ENCODE results near the gene PMP22.

PMP22 gene

DNA sequence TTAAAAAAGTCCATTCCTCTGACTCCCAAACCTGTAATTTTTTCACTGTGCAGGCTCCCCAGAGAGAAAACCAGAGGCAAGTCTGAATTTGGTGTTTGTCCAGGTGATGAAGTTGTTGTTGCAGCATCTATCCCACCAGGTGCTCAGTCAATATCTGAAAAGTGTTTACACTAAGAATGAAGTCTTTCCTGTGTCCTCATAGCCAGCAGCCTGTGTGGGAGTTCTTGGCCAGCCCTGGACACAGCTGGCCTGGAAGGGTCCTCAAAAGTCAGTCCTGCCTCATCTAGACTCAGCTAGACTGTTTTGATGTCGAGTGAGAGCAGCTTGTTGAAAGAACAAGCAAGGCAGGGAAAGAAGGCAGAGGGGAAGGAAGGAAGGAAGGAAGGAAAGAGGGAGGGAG lies 3.3 kb upstream of the PMP22 start:
- H3K36me3 ChIP-seq (replicated peaks in 1 of 2; ENCODE audit: control insufficient read depth in 2 of 2, insufficient read depth in 2 of 2, low read length in 2 of 2): no peaks in the 10 kb centered on the region
- no peak overlapping the region for H3K14ac ChIP-seq (ENCODE audit: low read length)
- H3K4ac ChIP-seq (ENCODE audit: low read length): no peak overlapping the region
- H3K9me3 ChIP-seq (replicated peaks in 1 of 2; ENCODE audit: control insufficient read depth in 2 of 2, insufficient read depth in 1 of 2, low read depth in 1 of 2, low read length in 2 of 2): no peaks in the 10 kb centered on the region
- no CpG with 5 or more reads among the region's 1 CpG for WGBS, 2 donors (ENCODE audit: extremely low coverage in 2 of 2, insufficient read length in 2 of 2, insufficient replicate concordance in 1 of 2)
- no peak overlapping the region for H3K4me3 ChIP-seq (ENCODE audit: low read length in 2 of 2)
- H3K4me1 ChIP-seq (ENCODE audit: control insufficient read depth in 2 of 2, insufficient read depth in 1 of 2, low read depth in 1 of 2, low read length in 2 of 2): peaks cover 0 to 3% of the 10 kb centered on the region in 2 donors
- H2AK5ac ChIP-seq (ENCODE audit: low read depth, low read length): no peak overlapping the region
- H3K18ac ChIP-seq (ENCODE audit: low read length): no peak overlapping the region
- no peak overlapping the region for H3K23ac ChIP-seq (ENCODE audit: low read depth, low read length, poor library complexity)
- no peak overlapping the region for H2BK5ac ChIP-seq (ENCODE audit: low read length)
- H2BK120ac ChIP-seq (ENCODE audit: low read depth, low read length): no peak overlapping the region
- H2AFZ ChIP-seq (ENCODE audit: low read length): no peak overlapping the region
- no peak overlapping the region for H3K27ac ChIP-seq (replicated peaks; ENCODE audit: low read length)
- H4K91ac ChIP-seq (ENCODE audit: low read depth, low read length, poor library complexity): no peak overlapping the region
- H3K27me3 ChIP-seq (ENCODE audit: control insufficient read depth in 3 of 3, insufficient read depth in 3 of 3, low read depth in 1 of 3, low read length in 3 of 3): peaks cover 0 to 64% (median 7%) of the 10 kb centered on the region in 3 experiments
- no peaks in the 10 kb centered on the region for H3K79me1 ChIP-seq (ENCODE audit: low read depth, low read length)
- H2BK12ac ChIP-seq (ENCODE audit: low read length): no peak overlapping the region
- H2BK15ac ChIP-seq (ENCODE audit: low read length): no peak overlapping the region
- H3K9ac ChIP-seq (ENCODE audit: low read depth, low read length, poor library complexity): no peak overlapping the region
- DNase-seq (ENCODE audit: low spot score): no peak
- no peak overlapping the region for H3K4me2 ChIP-seq (ENCODE audit: insufficient read depth, low read length, poor library complexity, severe bottlenecking)
- H4K8ac ChIP-seq (ENCODE audit: low read depth, low read length): no peak overlapping the region

DNA sequence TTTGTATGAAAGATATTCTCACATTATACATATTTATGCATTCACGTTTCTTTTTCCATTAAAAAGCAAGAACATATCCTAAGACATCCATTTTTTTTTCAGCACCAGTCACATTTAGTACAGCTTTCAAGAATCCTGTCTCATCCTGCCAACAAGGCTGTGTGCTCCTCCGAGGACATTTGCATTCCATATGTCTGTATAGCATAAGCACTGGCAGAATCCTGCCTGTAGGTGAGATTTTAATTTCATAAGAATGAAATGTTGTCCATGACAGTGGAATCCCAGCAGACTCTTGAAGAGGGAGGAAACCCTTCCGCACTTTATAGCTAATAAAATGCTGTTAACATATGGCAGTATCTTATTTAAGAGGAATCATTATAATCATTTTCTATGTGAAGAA lies 2.9 kb upstream of the PMP22 start:
- H3K4me3 ChIP-seq (ENCODE audit: low read length in 2 of 2): no peak overlapping the region
- no peaks in the 10 kb centered on the region for H3K79me1 ChIP-seq (ENCODE audit: low read depth, low read length)
- H2BK15ac ChIP-seq (ENCODE audit: low read length): no peak overlapping the region
- no peaks in the 10 kb centered on the region for H3K36me3 ChIP-seq (replicated peaks in 1 of 2; ENCODE audit: control insufficient read depth in 2 of 2, insufficient read depth in 2 of 2, low read length in 2 of 2)
- H3K14ac ChIP-seq (ENCODE audit: low read length): no peak overlapping the region
- H2BK5ac ChIP-seq (ENCODE audit: low read length): no peak overlapping the region
- no peak overlapping the region for H2BK12ac ChIP-seq (ENCODE audit: low read length)
- H3K4me1 ChIP-seq (ENCODE audit: control insufficient read depth in 2 of 2, insufficient read depth in 1 of 2, low read depth in 1 of 2, low read length in 2 of 2): peaks cover 3 to 6% of the 10 kb centered on the region in 2 donors
- no CpG with 5 or more reads among the region's 3 CpGs for WGBS, 2 donors (ENCODE audit: extremely low coverage in 2 of 2, insufficient read length in 2 of 2, insufficient replicate concordance in 1 of 2)
- DNase-seq (ENCODE audit: low spot score): no peak
- H2AK5ac ChIP-seq (ENCODE audit: low read depth, low read length): no peak overlapping the region
- H2BK120ac ChIP-seq (ENCODE audit: low read depth, low read length): no peak overlapping the region
- no peak overlapping the region for H3K18ac ChIP-seq (ENCODE audit: low read length)
- H3K27me3 ChIP-seq (ENCODE audit: control insufficient read depth in 3 of 3, insufficient read depth in 3 of 3, low read depth in 1 of 3, low read length in 3 of 3): peaks cover 0 to 69% (median 12%) of the 10 kb centered on the region in 3 experiments
- H3K4ac ChIP-seq (ENCODE audit: low read length): no peak overlapping the region
- H2AFZ ChIP-seq (ENCODE audit: low read length): no peak overlapping the region
- H3K9ac ChIP-seq (ENCODE audit: low read depth, low read length, poor library complexity): no peak overlapping the region
- H3K9me3 ChIP-seq (replicated peaks in 1 of 2; ENCODE audit: control insufficient read depth in 2 of 2, insufficient read depth in 1 of 2, low read depth in 1 of 2, low read length in 2 of 2): no peaks in the 10 kb centered on the region
- H3K27ac ChIP-seq (replicated peaks; ENCODE audit: low read length): no peak overlapping the region
- H3K4me2 ChIP-seq (ENCODE audit: insufficient read depth, low read length, poor library complexity, severe bottlenecking): no peak overlapping the region
- no peak overlapping the region for H4K91ac ChIP-seq (ENCODE audit: low read depth, low read length, poor library complexity)
- H3K23ac ChIP-seq (ENCODE audit: low read depth, low read length, poor library complexity): no peak overlapping the region
- no peak overlapping the region for H4K8ac ChIP-seq (ENCODE audit: low read depth, low read length)

DNA sequence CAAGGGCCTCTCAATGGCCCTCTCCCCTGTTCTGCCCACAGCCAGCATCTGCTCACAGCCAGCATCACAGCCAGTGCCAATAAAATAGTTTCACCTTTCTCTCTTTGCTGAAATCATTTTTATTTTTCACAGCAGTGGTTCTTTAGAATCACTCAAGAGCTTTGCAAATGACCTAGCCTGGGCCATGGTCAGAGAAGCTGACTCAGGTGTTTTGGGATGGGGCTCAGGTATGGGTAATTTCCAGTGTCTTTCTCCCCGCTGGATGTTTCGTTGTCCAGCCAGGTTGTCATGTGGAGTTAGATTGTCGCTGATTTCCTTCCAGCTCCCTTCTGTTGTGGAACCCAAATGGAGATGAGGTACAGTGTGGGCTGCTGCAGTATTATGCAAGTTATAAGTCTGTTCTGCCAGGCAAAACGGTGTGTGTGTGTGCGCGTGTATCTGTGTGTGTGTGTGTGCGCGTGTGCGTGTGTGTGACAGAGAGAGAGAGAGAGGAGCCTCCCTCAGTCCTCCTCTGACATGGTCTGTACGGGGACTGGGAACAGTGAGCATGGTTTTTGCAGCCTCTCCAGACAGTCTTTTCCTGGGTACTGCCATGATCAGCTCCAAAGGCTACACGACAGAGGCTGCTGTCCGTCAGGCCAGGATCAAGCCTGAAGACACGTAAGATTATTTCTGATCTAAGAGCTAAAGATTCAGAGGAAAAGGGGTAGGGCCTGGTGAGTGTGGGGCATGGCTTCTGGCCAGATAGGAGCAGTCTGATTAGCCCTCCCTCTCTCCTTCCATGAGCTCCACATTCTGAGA lies 1.4 kb upstream of the PMP22 start:
- Histone ChIP-seq H3K9ac (ENCODE audit: low read depth, low read length, poor library complexity) (no peak overlapping the region), H3K9me3 (replicated peaks in 1 of 2; ENCODE audit: control insufficient read depth in 2 of 2, insufficient read depth in 1 of 2, low read depth in 1 of 2, low read length in 2 of 2) (no peaks in the 10 kb centered on the region), H3K4me1 (ENCODE audit: control insufficient read depth in 2 of 2, insufficient read depth in 1 of 2, low read depth in 1 of 2, low read length in 2 of 2) (peaks cover 11 to 12% of the 10 kb centered on the region in 2 donors), H3K27ac (replicated peaks; ENCODE audit: low read length) (no peak overlapping the region), H3K4ac (ENCODE audit: low read length) (no peak overlapping the region), H2AFZ (ENCODE audit: low read length) (no peak overlapping the region), H3K79me1 (ENCODE audit: low read depth, low read length) (no peaks in the 10 kb centered on the region), H4K8ac (ENCODE audit: low read depth, low read length) (no peak overlapping the region), H3K4me2 (ENCODE audit: insufficient read depth, low read length, poor library complexity, severe bottlenecking) (no peak overlapping the region), H3K27me3 (ENCODE audit: control insufficient read depth in 3 of 3, insufficient read depth in 3 of 3, low read depth in 1 of 3, low read length in 3 of 3) (peaks cover 6 to 81% (median 26%) of the 10 kb centered on the region in 3 experiments), H3K4me3 (ENCODE audit: low read length in 2 of 2) (no peak overlapping the region), H3K23ac (ENCODE audit: low read depth, low read length, poor library complexity) (no peak overlapping the region), H2BK5ac (ENCODE audit: low read length) (no peak overlapping the region), H3K18ac (ENCODE audit: low read length) (peak overlapping the region; percentile 25), H2BK12ac (ENCODE audit: low read length) (no peak overlapping the region), H2BK120ac (ENCODE audit: low read depth, low read length) (no peak overlapping the region), H3K14ac (ENCODE audit: low read length) (no peak overlapping the region), H3K36me3 (replicated peaks in 1 of 2; ENCODE audit: control insufficient read depth in 2 of 2, insufficient read depth in 2 of 2, low read length in 2 of 2) (no peaks in the 10 kb centered on the region), H2AK5ac (ENCODE audit: low read depth, low read length) (no peak overlapping the region), H4K91ac (ENCODE audit: low read depth, low read length, poor library complexity) (no peak overlapping the region), H2BK15ac (ENCODE audit: low read length) (no peak overlapping the region)
- no peak for DNase-seq (ENCODE audit: low spot score)
- WGBS, 2 donors (ENCODE audit: extremely low coverage in 2 of 2, insufficient read length in 2 of 2, insufficient replicate concordance in 1 of 2): no CpG with 5 or more reads among the region's 13 CpGs

DNA sequence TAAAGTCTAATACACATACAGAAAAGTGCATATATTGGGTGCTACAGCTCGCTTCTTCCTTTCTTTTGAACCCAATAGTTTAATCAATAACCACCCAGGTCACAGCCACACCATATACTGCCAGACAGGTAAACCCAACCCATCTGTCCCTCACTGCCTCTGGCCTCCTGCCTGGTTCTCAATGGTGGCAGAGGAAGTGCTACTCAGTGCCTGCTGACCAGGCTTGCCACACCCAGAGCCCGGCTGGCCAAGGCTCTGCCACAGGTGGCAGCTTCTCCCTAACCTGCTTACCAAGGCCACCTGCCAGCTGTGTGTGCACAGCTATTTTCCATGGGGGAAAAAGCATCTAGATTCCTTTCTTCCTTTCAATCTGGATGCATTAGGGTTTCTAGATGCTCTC lies 584 bp downstream of the PMP22 start:
- H3K79me1 ChIP-seq (ENCODE audit: low read depth, low read length): no peaks in the 10 kb centered on the region
- H3K4me3 ChIP-seq (ENCODE audit: low read length in 2 of 2): no peak overlapping the region
- no peak overlapping the region for H2AK5ac ChIP-seq (ENCODE audit: low read depth, low read length)
- no peaks in the 10 kb centered on the region for H3K9me3 ChIP-seq (replicated peaks in 1 of 2; ENCODE audit: control insufficient read depth in 2 of 2, insufficient read depth in 1 of 2, low read depth in 1 of 2, low read length in 2 of 2)
- no peak overlapping the region for H2AFZ ChIP-seq (ENCODE audit: low read length)
- H3K27me3 ChIP-seq (ENCODE audit: control insufficient read depth in 3 of 3, insufficient read depth in 3 of 3, low read depth in 1 of 3, low read length in 3 of 3): peaks cover 7 to 85% (median 37%) of the 10 kb centered on the region in 3 experiments
- H3K23ac ChIP-seq (ENCODE audit: low read depth, low read length, poor library complexity): no peak overlapping the region
- no peak overlapping the region for H3K27ac ChIP-seq (replicated peaks; ENCODE audit: low read length)
- H2BK120ac ChIP-seq (ENCODE audit: low read depth, low read length): no peak overlapping the region
- no peak overlapping the region for H4K91ac ChIP-seq (ENCODE audit: low read depth, low read length, poor library complexity)
- no peak overlapping the region for H3K4me2 ChIP-seq (ENCODE audit: insufficient read depth, low read length, poor library complexity, severe bottlenecking)
- DNase-seq (ENCODE audit: low spot score): no peak
- H4K8ac ChIP-seq (ENCODE audit: low read depth, low read length): no peak overlapping the region
- H2BK5ac ChIP-seq (ENCODE audit: low read length): no peak overlapping the region
- no peak overlapping the region for H3K4ac ChIP-seq (ENCODE audit: low read length)
- no peak overlapping the region for H2BK12ac ChIP-seq (ENCODE audit: low read length)
- no peak overlapping the region for H3K9ac ChIP-seq (ENCODE audit: low read depth, low read length, poor library complexity)
- peaks cover 11 to 14% of the 10 kb centered on the region in 2 donors for H3K4me1 ChIP-seq (ENCODE audit: control insufficient read depth in 2 of 2, insufficient read depth in 1 of 2, low read depth in 1 of 2, low read length in 2 of 2)
- no CpG with 5 or more reads among the region's 2 CpGs for WGBS, 2 donors (ENCODE audit: extremely low coverage in 2 of 2, insufficient read length in 2 of 2, insufficient replicate concordance in 1 of 2)
- H3K14ac ChIP-seq (ENCODE audit: low read length): no peak overlapping the region
- no peak overlapping the region for H2BK15ac ChIP-seq (ENCODE audit: low read length)
- no peaks in the 10 kb centered on the region for H3K36me3 ChIP-seq (replicated peaks in 1 of 2; ENCODE audit: control insufficient read depth in 2 of 2, insufficient read depth in 2 of 2, low read length in 2 of 2)
- peak overlapping the region; percentile 53 for H3K18ac ChIP-seq (ENCODE audit: low read length)

All from neuronal stem cell (in vitro differentiated cells).